ENCODE results near the gene TEDDM1.

- no peak for TF ChIP-seq CTCF (conservative IDR thresholded peaks at IDR 0.05; ENCODE audit: low read length)
- no peak for TF ChIP-seq EZH2phosphoT487 (IDR thresholded peaks at IDR 0.05; ENCODE audit: borderline replicate concordance, low read depth, low read length)
These were observed 48.6 kb downstream of the TEDDM1 start for GRCh38 chr1:182351790-182352364.
